Liver (tissue), 9 donors: Measurements from ENCODE around the gene LEMD1. TPM values are rescaled to one million over a fixed set of nuclear protein-coding genes. Genes with fewer than 3 reads are reported as not detected.

Experiments
- DNase-seq: peaks from one replicate; pipeline ENCODE4 v3.0.0-alpha.2; 2017; ENCODE audit warnings: low spot score
- H3K27ac ChIP-seq, 2 donors: one replicate each; pipeline ENCODE4 v1.7.0; 2013; ENCODE audit warnings: inconsistent platforms in 2 of 2, low read length in 2 of 2, control low read depth in 1 of 2, low read depth in 1 of 2, mild to moderate bottlenecking in 1 of 2
- H3K27me3 ChIP-seq, 4 donors: one replicate each; pipeline versions ENCODE4 v1.6.1 to v1.7.0; 2013; ENCODE audit warnings: low read length in 3 of 4, inconsistent platforms in 1 of 4, mild to moderate bottlenecking in 1 of 4, moderate library complexity in 1 of 4; ENCODE audit not compliant: control insufficient read depth in 4 of 4, insufficient read depth in 4 of 4
- H3K36me3 ChIP-seq, 4 donors: one replicate each; pipeline versions ENCODE4 v1.6.1 to v1.7.0; 2013; ENCODE audit warnings: low read length in 3 of 4, mild to moderate bottlenecking in 3 of 4, low read depth in 1 of 4, moderate library complexity in 1 of 4; ENCODE audit not compliant: control insufficient read depth in 4 of 4, insufficient read depth in 3 of 4
- H3K4me1 ChIP-seq, 4 donors: one replicate each; pipeline versions ENCODE4 v1.6.1 to v1.7.0; 2013; ENCODE audit warnings: low read length in 3 of 4, mild to moderate bottlenecking in 3 of 4, moderate library complexity in 1 of 4; ENCODE audit not compliant: control insufficient read depth in 4 of 4, insufficient read depth in 4 of 4
- H3K4me3 ChIP-seq, 3 donors: one replicate each; pipeline versions ENCODE4 v1.6.1 to v1.7.0; 2013; ENCODE audit warnings: low read length in 3 of 3, control low read depth in 1 of 3, low read depth in 1 of 3, mild to moderate bottlenecking in 1 of 3
- H3K9ac ChIP-seq, 2 donors: one replicate each; pipeline ENCODE4 v1.7.0; 2013; ENCODE audit warnings: low read length in 2 of 2, mild to moderate bottlenecking in 2 of 2, moderate library complexity in 2 of 2, control low read depth in 1 of 2, low read depth in 1 of 2
- H3K9me3 ChIP-seq, 4 donors: one replicate each; pipeline versions ENCODE4 v1.6.1 to v1.7.0; 2013; ENCODE audit warnings: low read length in 3 of 4; ENCODE audit not compliant: control insufficient read depth in 4 of 4
- ATF3 ChIP-seq: IDR thresholded peaks from 2 replicates; pipeline ENCODE4 v1.6.1; 2016; ENCODE audit warnings: antibody characterized with exemption
- FOXA2 ChIP-seq: IDR thresholded peaks from 2 replicates; pipeline ENCODE4 v1.6.1; 2016; ENCODE audit warnings: antibody characterized with exemption
- GABPA ChIP-seq, 2 donors: IDR thresholded peaks in 1 of 2; conservative IDR thresholded peaks in 1 of 2; 2 replicates each; pipeline ENCODE4 v1.6.1; 2016; ENCODE audit warnings: antibody characterized with exemption in 2 of 2, mild to moderate bottlenecking in 1 of 2, moderate library complexity in 1 of 2
- HNF4A ChIP-seq, 2 donors: conservative IDR thresholded peaks; 2 replicates each; pipeline ENCODE4 v1.6.1; 2016; ENCODE audit warnings: antibody characterized with exemption in 2 of 2, mild to moderate bottlenecking in 2 of 2
- HNF4G ChIP-seq: IDR thresholded peaks from 2 replicates; pipeline ENCODE4 v1.6.1; 2016; ENCODE audit warnings: antibody characterized with exemption
- JUND ChIP-seq, 2 donors: IDR thresholded peaks; 2 replicates each; pipeline ENCODE4 v1.6.1; 2016; ENCODE audit warnings: antibody characterized with exemption in 2 of 2
- MAX ChIP-seq: IDR thresholded peaks from 2 replicates; pipeline ENCODE4 v1.6.1; 2016; ENCODE audit warnings: antibody characterized with exemption
- NR2F2 ChIP-seq: IDR thresholded peaks from 2 replicates; pipeline ENCODE4 v1.6.1; 2016; ENCODE audit warnings: antibody characterized with exemption
- RAD21 ChIP-seq, 2 donors: IDR thresholded peaks; 2 replicates each; pipeline ENCODE4 v1.6.1; 2016; ENCODE audit warnings: antibody characterized with exemption in 2 of 2, mild to moderate bottlenecking in 2 of 2
- RXRA ChIP-seq, 2 donors: IDR thresholded peaks; 2 replicates each; pipeline ENCODE4 v1.6.1; 2017 to 2018; ENCODE audit warnings: antibody characterized with exemption in 2 of 2, mild to moderate bottlenecking in 1 of 2
- SP1 ChIP-seq: IDR thresholded peaks from 2 replicates; pipeline ENCODE4 v1.6.1; 2018; ENCODE audit warnings: antibody characterized with exemption, mild to moderate bottlenecking
- TAF1 ChIP-seq: conservative IDR thresholded peaks from 2 replicates; pipeline ENCODE4 v1.6.1; 2016; ENCODE audit warnings: antibody characterized with exemption, mild to moderate bottlenecking
- YY1 ChIP-seq: IDR thresholded peaks from 2 replicates; pipeline ENCODE4 v1.6.1; 2016; ENCODE audit warnings: antibody characterized with exemption, mild to moderate bottlenecking
- ZBTB33 ChIP-seq: IDR thresholded peaks from 2 replicates; pipeline ENCODE4 v1.6.1; 2016; ENCODE audit warnings: antibody characterized with exemption
- WGBS: extraction: QIAGEN DNeasy Blood & Tissue Kit; methylation state at CpG from one replicate; pipeline ENCODE4 v1.1.7; 2013; 5-methylcytosine and 5-hydroxymethylcytosine counted together
- polyA plus RNA-seq, 2 donors: library from polyadenylated mRNA; stranded (reverse) in 1 of 2; unstranded in 1 of 2; fragments of 200-250 nt in 1 of 2; fragments of >200 nt in 1 of 2; fragmentation: Nextera tagmentation in 1 of 2; extraction: Ambion mirVana in 1 of 2; gene quantifications; one replicate each; pipeline versions ENCODE4 v1.2.1 to v1.2.3, GENCODE V29; 2013 to 2015
- total RNA-seq, 2 donors: library from RNA; depleted of rRNA; stranded (reverse); fragments of >200 nt; gene quantifications; one replicate each; pipeline ENCODE4 v1.2.3, GENCODE V29; 2014
- TF ChIP-seq, protein P1 (sequence below): IDR thresholded peaks from 2 replicates; pipeline ENCODE4 v1.6.1; 2016; ENCODE audit warnings: antibody characterized with exemption, mild to moderate bottlenecking
- donor health status: healthy.
- donor health status: healthy.
- donor health status: healthy.
- donor health status: healthy.
- donor health status: healthy.

The LEMD1 gene
- total and polyA plus RNA-seq, 4 donors, result not detected

- Histone ChIP-seq H3K4me3 (no peak overlapping the region), H3K9me3 (no peaks in the 10 kb centered on the region), H3K9ac (no peak overlapping the region), H3K36me3 (no peaks in the 10 kb centered on the region), H3K4me1 (peaks cover 0 to 14% (median 9%) of the 10 kb centered on the region in 4 donors), H3K27me3 (peaks cover 7 to 18% (median 13%) of the 10 kb centered on the region in 4 donors), H3K27ac (no peak overlapping the region)
- DNase-seq, result no peak
- 20% methylated on average over 6 of the region's 6 CpGs for WGBS
- TF ChIP-seq HNF4G, result no peak
- no peak for TF ChIP-seq ATF3
- no peak for TF ChIP-seq SP1
- TF ChIP-seq GABPA (IDR thresholded peaks at IDR 0.05 in 1 of 2, conservative IDR thresholded peaks at IDR 0.05 in 1 of 2), result no peak
- TF ChIP-seq ZBTB33, result no peak
- TF ChIP-seq RXRA (IDR thresholded peaks at IDR 0.05), result no peak
- TF ChIP-seq FOXA2, result no peak
- TF ChIP-seq MAX, result no peak
- TF ChIP-seq, protein P1, sequence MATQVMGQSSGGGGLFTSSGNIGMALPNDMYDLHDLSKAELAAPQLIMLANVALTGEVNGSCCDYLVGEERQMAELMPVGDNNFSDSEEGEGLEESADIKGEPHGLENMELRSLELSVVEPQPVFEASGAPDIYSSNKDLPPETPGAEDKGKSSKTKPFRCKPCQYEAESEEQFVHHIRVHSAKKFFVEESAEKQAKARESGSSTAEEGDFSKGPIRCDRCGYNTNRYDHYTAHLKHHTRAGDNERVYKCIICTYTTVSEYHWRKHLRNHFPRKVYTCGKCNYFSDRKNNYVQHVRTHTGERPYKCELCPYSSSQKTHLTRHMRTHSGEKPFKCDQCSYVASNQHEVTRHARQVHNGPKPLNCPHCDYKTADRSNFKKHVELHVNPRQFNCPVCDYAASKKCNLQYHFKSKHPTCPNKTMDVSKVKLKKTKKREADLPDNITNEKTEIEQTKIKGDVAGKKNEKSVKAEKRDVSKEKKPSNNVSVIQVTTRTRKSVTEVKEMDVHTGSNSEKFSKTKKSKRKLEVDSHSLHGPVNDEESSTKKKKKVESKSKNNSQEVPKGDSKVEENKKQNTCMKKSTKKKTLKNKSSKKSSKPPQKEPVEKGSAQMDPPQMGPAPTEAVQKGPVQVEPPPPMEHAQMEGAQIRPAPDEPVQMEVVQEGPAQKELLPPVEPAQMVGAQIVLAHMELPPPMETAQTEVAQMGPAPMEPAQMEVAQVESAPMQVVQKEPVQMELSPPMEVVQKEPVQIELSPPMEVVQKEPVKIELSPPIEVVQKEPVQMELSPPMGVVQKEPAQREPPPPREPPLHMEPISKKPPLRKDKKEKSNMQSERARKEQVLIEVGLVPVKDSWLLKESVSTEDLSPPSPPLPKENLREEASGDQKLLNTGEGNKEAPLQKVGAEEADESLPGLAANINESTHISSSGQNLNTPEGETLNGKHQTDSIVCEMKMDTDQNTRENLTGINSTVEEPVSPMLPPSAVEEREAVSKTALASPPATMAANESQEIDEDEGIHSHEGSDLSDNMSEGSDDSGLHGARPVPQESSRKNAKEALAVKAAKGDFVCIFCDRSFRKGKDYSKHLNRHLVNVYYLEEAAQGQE, result no peak
- no peak for TF ChIP-seq TAF1
These were observed 33.1 kb upstream of the LEMD1 start for GRCh38 chr1:205454903-205455335.

- TF ChIP-seq RXRA (IDR thresholded peaks at IDR 0.05) (no peak), HNF4A (conservative IDR thresholded peaks at IDR 0.05) (no peak)
- Histone ChIP-seq H3K27ac (no peak overlapping the region), H3K27me3 (peaks cover 7 to 18% (median 12%) of the 10 kb centered on the region in 4 donors), H3K4me1 (peaks cover 0 to 14% (median 9%) of the 10 kb centered on the region in 4 donors), H3K9me3 (no peaks in the 10 kb centered on the region), H3K9ac (no peak overlapping the region), H3K4me3 (no peak overlapping the region), H3K36me3 (no peaks in the 10 kb centered on the region)
- 38% methylated on average over 3 of the region's 3 CpGs for WGBS
- no peak for DNase-seq
These were observed 31.6 kb upstream of the LEMD1 start for GRCh38 chr1:205453466-205453865.

DNA sequence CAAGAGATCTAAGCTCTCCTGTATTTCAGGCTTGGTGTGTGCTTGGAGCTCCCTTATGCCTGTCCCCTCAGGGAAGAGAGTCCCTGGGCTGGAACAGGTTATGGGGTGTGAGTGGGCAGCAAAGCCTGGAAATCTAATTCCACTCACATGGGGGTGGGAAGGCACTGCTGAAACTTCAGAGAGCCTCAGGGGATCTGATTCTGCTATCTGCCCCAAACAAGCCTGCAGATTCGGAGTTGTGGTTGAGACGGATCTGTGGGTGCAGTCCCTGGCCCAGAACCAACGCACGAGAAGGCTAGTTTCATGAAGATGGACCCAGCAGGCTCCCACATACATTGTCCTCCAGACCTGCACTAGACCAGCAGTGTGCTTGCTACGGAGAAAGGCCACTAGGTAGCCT, 31.1 kb upstream of the LEMD1 start:
- Histone ChIP-seq H3K4me1 (peaks cover 0 to 14% (median 9%) of the 10 kb centered on the region in 4 donors), H3K27me3 (peaks cover 7 to 16% (median 11%) of the 10 kb centered on the region in 4 donors), H3K27ac (no peak overlapping the region), H3K36me3 (no peaks in the 10 kb centered on the region), H3K9me3 (no peaks in the 10 kb centered on the region), H3K9ac (no peak overlapping the region), H3K4me3 (no peak overlapping the region)
- DNase-seq, result no peak
- 62% methylated on average over 5 of the region's 5 CpGs for WGBS
- TF ChIP-seq NR2F2 (no peak), HNF4A (conservative IDR thresholded peaks at IDR 0.05) (no peak), TAF1 (no peak), SP1 (no peak), RAD21 (IDR thresholded peaks at IDR 0.05) (no peak), HNF4G (no peak), ZBTB33 (no peak), JUND (IDR thresholded peaks at IDR 0.05) (no peak), GABPA (IDR thresholded peaks at IDR 0.05 in 1 of 2, conservative IDR thresholded peaks at IDR 0.05 in 1 of 2) (no peak), YY1 (no peak), ATF3 (no peak)
- TF ChIP-seq, protein P1, result no peak
